ENCODE data around the gene CFAP210. TPM values are rescaled to one million over a fixed set of nuclear protein-coding genes. Genes with fewer than 3 reads are reported as not detected.

CFAP210 gene
- total RNA-seq, 1 donor from 2014 or later = 0.32 TPM

DNA sequence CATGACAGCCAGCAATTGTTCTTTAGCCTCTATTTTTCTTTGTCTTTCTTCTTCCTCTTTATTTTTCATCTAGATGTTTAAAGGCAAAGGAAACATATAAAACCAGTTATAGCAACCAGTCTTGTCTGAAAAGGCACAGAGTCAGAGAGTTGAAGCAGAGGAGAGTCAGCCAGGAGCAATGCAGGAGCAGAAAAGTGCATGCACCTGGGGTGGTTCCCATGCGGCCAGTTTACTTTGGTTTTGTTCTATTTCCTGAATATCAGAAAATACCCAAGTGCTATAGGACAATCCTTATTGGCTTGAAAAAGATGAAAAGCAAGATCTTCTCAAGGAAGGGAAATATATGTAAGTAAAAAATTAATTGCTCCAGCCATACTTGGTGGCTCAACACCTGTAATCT is 44.9 kb downstream of the CFAP210 start:
- no peak overlapping the region for H3K4me3 Mint-ChIP-seq (ENCODE audit: unreplicated experiment)
- no peaks in the 10 kb centered on the region for H3K27me3 Mint-ChIP-seq (ENCODE audit: unreplicated experiment)
- TF ChIP-seq, protein P1, sequence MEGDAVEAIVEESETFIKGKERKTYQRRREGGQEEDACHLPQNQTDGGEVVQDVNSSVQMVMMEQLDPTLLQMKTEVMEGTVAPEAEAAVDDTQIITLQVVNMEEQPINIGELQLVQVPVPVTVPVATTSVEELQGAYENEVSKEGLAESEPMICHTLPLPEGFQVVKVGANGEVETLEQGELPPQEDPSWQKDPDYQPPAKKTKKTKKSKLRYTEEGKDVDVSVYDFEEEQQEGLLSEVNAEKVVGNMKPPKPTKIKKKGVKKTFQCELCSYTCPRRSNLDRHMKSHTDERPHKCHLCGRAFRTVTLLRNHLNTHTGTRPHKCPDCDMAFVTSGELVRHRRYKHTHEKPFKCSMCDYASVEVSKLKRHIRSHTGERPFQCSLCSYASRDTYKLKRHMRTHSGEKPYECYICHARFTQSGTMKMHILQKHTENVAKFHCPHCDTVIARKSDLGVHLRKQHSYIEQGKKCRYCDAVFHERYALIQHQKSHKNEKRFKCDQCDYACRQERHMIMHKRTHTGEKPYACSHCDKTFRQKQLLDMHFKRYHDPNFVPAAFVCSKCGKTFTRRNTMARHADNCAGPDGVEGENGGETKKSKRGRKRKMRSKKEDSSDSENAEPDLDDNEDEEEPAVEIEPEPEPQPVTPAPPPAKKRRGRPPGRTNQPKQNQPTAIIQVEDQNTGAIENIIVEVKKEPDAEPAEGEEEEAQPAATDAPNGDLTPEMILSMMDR (IDR thresholded peaks at IDR 0.05; ENCODE audit: partially characterized antibody, unreplicated experiment) = no peak
- H3K27ac Mint-ChIP-seq (ENCODE audit: unreplicated experiment) = no peak overlapping the region
- DNase-seq = no peak
- no peaks in the 10 kb centered on the region for H3K36me3 Mint-ChIP-seq (ENCODE audit: unreplicated experiment)
- H3K4me1 Mint-ChIP-seq (ENCODE audit: low read depth, unreplicated experiment) = no peaks in the 10 kb centered on the region
- H3K9me3 Mint-ChIP-seq (ENCODE audit: unreplicated experiment) = peaks cover 2% of the 10 kb centered on the region

DNA sequence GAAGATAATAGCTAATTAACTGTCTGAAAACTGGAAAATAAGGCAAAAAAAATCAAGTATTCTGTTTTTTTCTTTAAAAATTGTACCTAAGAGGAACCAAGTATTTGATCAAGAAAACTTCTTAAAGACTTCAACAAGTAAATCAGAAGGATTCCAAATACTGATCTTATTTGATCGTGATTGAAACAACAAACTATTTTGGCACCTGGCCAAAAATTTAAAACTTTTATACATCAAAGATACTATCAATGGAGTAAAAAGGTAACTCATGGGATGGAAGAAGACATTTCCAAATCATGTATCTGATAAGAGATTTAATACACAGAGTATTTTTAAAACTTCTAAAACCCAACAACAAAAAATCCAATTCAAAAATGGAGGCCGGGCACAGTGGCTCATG is 46.7 kb downstream of the CFAP210 start:
- Mint-ChIP-seq H3K9me3 (ENCODE audit: unreplicated experiment) (peaks cover 2% of the 10 kb centered on the region), H3K27me3 (ENCODE audit: unreplicated experiment) (no peaks in the 10 kb centered on the region), H3K4me1 (ENCODE audit: low read depth, unreplicated experiment) (no peaks in the 10 kb centered on the region), H3K27ac (ENCODE audit: unreplicated experiment) (no peak overlapping the region), H3K4me3 (ENCODE audit: unreplicated experiment) (no peak overlapping the region), H3K36me3 (ENCODE audit: unreplicated experiment) (no peaks in the 10 kb centered on the region)
- no peak for DNase-seq
- TF ChIP-seq, protein P1 (IDR thresholded peaks at IDR 0.05; ENCODE audit: partially characterized antibody, unreplicated experiment) = no peak

DNA sequence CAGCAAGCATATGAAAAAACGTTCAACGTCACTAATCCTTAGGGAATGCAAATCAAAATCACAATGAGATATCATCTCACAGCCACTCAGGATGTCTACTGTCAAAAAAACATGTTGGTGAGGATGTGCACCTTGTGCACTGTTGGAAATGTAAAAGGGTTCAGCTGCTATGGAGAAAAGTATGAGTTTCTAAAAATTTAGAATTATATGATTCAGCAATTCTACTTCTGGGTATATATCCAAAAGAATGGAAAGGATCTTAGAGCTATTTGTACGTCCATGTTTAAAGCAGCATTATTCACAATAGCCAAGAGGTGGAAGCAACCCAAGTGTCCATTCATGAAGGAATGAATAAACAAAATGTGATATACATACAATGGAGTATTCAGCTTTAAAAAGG is 50.0 kb downstream of the CFAP210 start:
- no peak for DNase-seq
- peaks cover under 1% of the 10 kb centered on the region for H3K9me3 Mint-ChIP-seq (ENCODE audit: unreplicated experiment)
- no peaks in the 10 kb centered on the region for H3K4me1 Mint-ChIP-seq (ENCODE audit: low read depth, unreplicated experiment)
- H3K36me3 Mint-ChIP-seq (ENCODE audit: unreplicated experiment) = no peaks in the 10 kb centered on the region
- H3K4me3 Mint-ChIP-seq (ENCODE audit: unreplicated experiment) = no peak overlapping the region
- no peaks in the 10 kb centered on the region for H3K27me3 Mint-ChIP-seq (ENCODE audit: unreplicated experiment)
- no peak overlapping the region for H3K27ac Mint-ChIP-seq (ENCODE audit: unreplicated experiment)
- TF ChIP-seq, protein P1 (IDR thresholded peaks at IDR 0.05; ENCODE audit: partially characterized antibody, unreplicated experiment) = no peak

DNA sequence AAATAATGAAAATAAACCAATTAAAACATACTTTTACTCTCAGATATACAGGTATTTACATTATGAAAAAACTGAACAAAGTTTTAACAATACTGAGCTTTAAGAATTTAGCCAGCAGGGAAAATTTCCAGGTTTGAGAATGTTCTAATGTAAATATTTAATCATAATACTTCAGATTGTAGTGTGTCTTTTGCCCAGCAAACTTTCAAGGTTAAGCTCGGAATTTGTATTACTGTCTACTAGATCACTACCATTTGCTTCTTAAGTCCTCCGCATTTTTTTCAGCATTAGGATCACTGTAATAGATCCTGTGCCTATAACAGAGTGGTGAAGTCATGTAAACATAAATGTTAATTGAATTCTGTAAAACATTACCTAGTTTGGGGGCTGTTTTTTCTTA is 52.7 kb downstream of the CFAP210 start:
- no peaks in the 10 kb centered on the region for H3K9me3 Mint-ChIP-seq (ENCODE audit: unreplicated experiment)
- H3K36me3 Mint-ChIP-seq (ENCODE audit: unreplicated experiment) = no peaks in the 10 kb centered on the region
- no peaks in the 10 kb centered on the region for H3K4me1 Mint-ChIP-seq (ENCODE audit: low read depth, unreplicated experiment)
- DNase-seq = no peak
- no peaks in the 10 kb centered on the region for H3K27me3 Mint-ChIP-seq (ENCODE audit: unreplicated experiment)
- H3K4me3 Mint-ChIP-seq (ENCODE audit: unreplicated experiment) = no peak overlapping the region
- H3K27ac Mint-ChIP-seq (ENCODE audit: unreplicated experiment) = no peak overlapping the region
- TF ChIP-seq, protein P1 (IDR thresholded peaks at IDR 0.05; ENCODE audit: partially characterized antibody, unreplicated experiment) = no peak

DNA sequence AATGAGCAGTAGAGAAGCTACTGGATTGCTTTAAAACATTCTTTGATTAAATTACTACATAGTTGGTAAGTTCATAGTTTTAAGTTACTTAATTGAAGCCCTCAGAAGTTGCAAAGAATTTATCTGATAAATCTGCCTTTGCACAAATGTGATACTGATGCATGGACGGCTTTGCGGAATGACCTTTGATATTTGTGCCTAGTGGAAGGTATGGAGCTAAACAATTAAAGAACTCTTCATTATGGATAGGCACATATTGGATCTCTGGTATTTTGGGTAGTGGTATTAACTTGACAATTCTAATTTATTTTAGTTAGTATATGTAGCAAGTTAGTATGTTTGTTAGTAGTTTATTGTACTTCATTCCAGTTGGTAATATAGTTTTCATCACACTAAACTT is 54.1 kb downstream of the CFAP210 start:
- H3K27me3 Mint-ChIP-seq (ENCODE audit: unreplicated experiment) = no peaks in the 10 kb centered on the region
- TF ChIP-seq, protein P1 (IDR thresholded peaks at IDR 0.05; ENCODE audit: partially characterized antibody, unreplicated experiment) = no peak
- no peaks in the 10 kb centered on the region for H3K9me3 Mint-ChIP-seq (ENCODE audit: unreplicated experiment)
- DNase-seq = no peak
- H3K4me1 Mint-ChIP-seq (ENCODE audit: low read depth, unreplicated experiment) = no peaks in the 10 kb centered on the region
- no peak overlapping the region for H3K4me3 Mint-ChIP-seq (ENCODE audit: unreplicated experiment)
- H3K27ac Mint-ChIP-seq (ENCODE audit: unreplicated experiment) = no peak overlapping the region
- H3K36me3 Mint-ChIP-seq (ENCODE audit: unreplicated experiment) = no peaks in the 10 kb centered on the region
